BLaER1 (cell line): ENCODE data around the gene DMBX1.

ENCODE experiments used
- H3K27ac ChIP-seq: shearing (Covaris generic); formaldehyde crosslinking; 2 replicates; pipeline ENCODE4 v1.8.1; 2022
- H3K27me3 ChIP-seq: shearing (Covaris generic); formaldehyde crosslinking; 2 replicates; pipeline ENCODE4 v1.8.1; 2022
- H3K36me3 ChIP-seq: shearing (Covaris generic); formaldehyde crosslinking; 2 replicates; pipeline ENCODE4 v1.8.1; 2022
- H3K4me1 ChIP-seq: shearing (Covaris generic); formaldehyde crosslinking; 2 replicates; pipeline ENCODE4 v1.8.1; 2022
- H3K4me2 ChIP-seq: shearing (Covaris generic); formaldehyde crosslinking; 2 replicates; pipeline ENCODE4 v1.8.1; 2022
- H3K4me3 ChIP-seq: shearing (Covaris generic); formaldehyde crosslinking; 2 replicates; pipeline ENCODE4 v1.8.1; 2022
- H3K9ac ChIP-seq: shearing (Covaris generic); formaldehyde crosslinking; 2 replicates; pipeline ENCODE4 v1.8.1; 2022
- H3K9me3 ChIP-seq: shearing (Covaris generic); formaldehyde crosslinking; 2 replicates; pipeline ENCODE4 v1.8.1; 2022
- H4K20me1 ChIP-seq: shearing (Covaris generic); formaldehyde crosslinking; 2 replicates; pipeline ENCODE4 v1.8.1; 2022
- Cebpa-rat ChIP-seq: shearing (Covaris generic); IDR thresholded peaks from 2 replicates; pipeline ENCODE4 v1.8.1; 2022

Gene DMBX1

GRCh38 chr1:46522184-46522968, 32.7 kb downstream of the DMBX1 start:
- no peak for TF ChIP-seq Cebpa-rat
- H3K9me3 ChIP-seq: no peaks in the 10 kb centered on the region
- H3K4me2 ChIP-seq: no peak overlapping the region
- H3K4me1 ChIP-seq: no peaks in the 10 kb centered on the region
- H3K27me3 ChIP-seq: peaks cover 26% of the 10 kb centered on the region
- H3K4me3 ChIP-seq: no peak overlapping the region
- no peak overlapping the region for H3K27ac ChIP-seq
- H4K20me1 ChIP-seq: peaks cover 14% of the 10 kb centered on the region; the same call in 1 of the 2 replicates
- H3K36me3 ChIP-seq: no peaks in the 10 kb centered on the region
- no peak overlapping the region for H3K9ac ChIP-seq

GRCh38 chr1:46522969-46523320, 33.3 kb downstream of the DMBX1 start:
- H4K20me1 ChIP-seq: peaks cover 17% of the 10 kb centered on the region; the same call in 1 of the 2 replicates
- no peaks in the 10 kb centered on the region for H3K9me3 ChIP-seq
- H3K4me3 ChIP-seq: no peak overlapping the region
- no peak for TF ChIP-seq Cebpa-rat
- no peak overlapping the region for H3K27ac ChIP-seq
- H3K4me2 ChIP-seq: no peak overlapping the region
- H3K27me3 ChIP-seq: peaks cover 31% of the 10 kb centered on the region
- H3K36me3 ChIP-seq: no peaks in the 10 kb centered on the region
- no peaks in the 10 kb centered on the region for H3K4me1 ChIP-seq
- H3K9ac ChIP-seq: no peak overlapping the region

GRCh38 chr1:46523496-46524353, 34.1 kb downstream of the DMBX1 start:
- H3K4me3 ChIP-seq: no peak overlapping the region
- peaks cover 32% of the 10 kb centered on the region for H3K27me3 ChIP-seq
- H3K4me2 ChIP-seq: no peak overlapping the region
- H3K36me3 ChIP-seq: no peaks in the 10 kb centered on the region
- H3K9ac ChIP-seq: no peak overlapping the region
- H3K9me3 ChIP-seq: no peaks in the 10 kb centered on the region
- H4K20me1 ChIP-seq: peaks cover 17% of the 10 kb centered on the region; the same call in 1 of the 2 replicates
- no peak overlapping the region for H3K27ac ChIP-seq
- H3K4me1 ChIP-seq: no peaks in the 10 kb centered on the region
- TF ChIP-seq Cebpa-rat: no peak

GRCh38 chr1:46524843-46525242, 35.2 kb downstream of the DMBX1 start:
- H3K4me1 ChIP-seq: no peaks in the 10 kb centered on the region
- H3K27ac ChIP-seq: no peak overlapping the region
- peaks cover 17% of the 10 kb centered on the region; the same call in 1 of the 2 replicates for H4K20me1 ChIP-seq
- H3K36me3 ChIP-seq: no peaks in the 10 kb centered on the region
- no peak overlapping the region for H3K9ac ChIP-seq
- no peak overlapping the region for H3K4me2 ChIP-seq
- no peak overlapping the region for H3K4me3 ChIP-seq
- peaks cover 43% of the 10 kb centered on the region for H3K27me3 ChIP-seq
- no peak for TF ChIP-seq Cebpa-rat
- no peaks in the 10 kb centered on the region for H3K9me3 ChIP-seq

GRCh38 chr1:46525253-46525983, 35.8 kb downstream of the DMBX1 start:
- no peak for TF ChIP-seq Cebpa-rat
- Histone ChIP-seq H3K4me3 (no peak overlapping the region), H3K9ac (no peak overlapping the region), H3K4me1 (no peaks in the 10 kb centered on the region), H3K27ac (no peak overlapping the region), H3K9me3 (no peaks in the 10 kb centered on the region), H3K36me3 (no peaks in the 10 kb centered on the region), H3K27me3 (peaks cover 48% of the 10 kb centered on the region), H4K20me1 (peaks cover 17% of the 10 kb centered on the region; the same call in 1 of the 2 replicates), H3K4me2 (no peak overlapping the region)

- peaks cover 17% of the 10 kb centered on the region; the same call in 1 of the 2 replicates for H4K20me1 ChIP-seq
- H3K9me3 ChIP-seq: no peaks in the 10 kb centered on the region
- no peak for TF ChIP-seq Cebpa-rat
- H3K4me2 ChIP-seq: no peak overlapping the region
- H3K4me1 ChIP-seq: no peaks in the 10 kb centered on the region
- no peak overlapping the region for H3K27ac ChIP-seq
- no peak overlapping the region for H3K9ac ChIP-seq
- H3K4me3 ChIP-seq: no peak overlapping the region
- H3K36me3 ChIP-seq: no peaks in the 10 kb centered on the region
- peaks cover 56% of the 10 kb centered on the region for H3K27me3 ChIP-seq
These were observed 36.5 kb downstream of the DMBX1 start for GRCh38 chr1:46526013-46526690.

- Histone ChIP-seq H3K36me3 (no peaks in the 10 kb centered on the region), H3K27ac (no peak overlapping the region), H3K4me1 (no peaks in the 10 kb centered on the region), H3K4me2 (no peak overlapping the region), H3K4me3 (no peak overlapping the region), H3K27me3 (peaks cover 62% of the 10 kb centered on the region), H4K20me1 (peaks cover 19% of the 10 kb centered on the region; the same call in 1 of the 2 replicates), H3K9ac (no peak overlapping the region), H3K9me3 (no peaks in the 10 kb centered on the region)
- no peak for TF ChIP-seq Cebpa-rat
These were observed 37.2 kb downstream of the DMBX1 start for GRCh38 chr1:46526691-46527291.

- Histone ChIP-seq H3K27ac (no peak overlapping the region), H3K4me2 (no peak overlapping the region), H3K36me3 (no peaks in the 10 kb centered on the region), H3K27me3 (peaks cover 71% of the 10 kb centered on the region), H3K9ac (no peak overlapping the region), H3K9me3 (no peaks in the 10 kb centered on the region), H3K4me3 (no peak overlapping the region), H4K20me1 (peaks cover 28% of the 10 kb centered on the region; the same call in 1 of the 2 replicates), H3K4me1 (no peaks in the 10 kb centered on the region)
- TF ChIP-seq Cebpa-rat: no peak
These were observed 38.0 kb downstream of the DMBX1 start for GRCh38 chr1:46527474-46528296.
